ENCODE measurements around the gene VAV1.

GRCh38 chr19:6730941-6731670 lies 41.4 kb upstream of the VAV1 start:
- TF ChIP-seq, protein P1, sequence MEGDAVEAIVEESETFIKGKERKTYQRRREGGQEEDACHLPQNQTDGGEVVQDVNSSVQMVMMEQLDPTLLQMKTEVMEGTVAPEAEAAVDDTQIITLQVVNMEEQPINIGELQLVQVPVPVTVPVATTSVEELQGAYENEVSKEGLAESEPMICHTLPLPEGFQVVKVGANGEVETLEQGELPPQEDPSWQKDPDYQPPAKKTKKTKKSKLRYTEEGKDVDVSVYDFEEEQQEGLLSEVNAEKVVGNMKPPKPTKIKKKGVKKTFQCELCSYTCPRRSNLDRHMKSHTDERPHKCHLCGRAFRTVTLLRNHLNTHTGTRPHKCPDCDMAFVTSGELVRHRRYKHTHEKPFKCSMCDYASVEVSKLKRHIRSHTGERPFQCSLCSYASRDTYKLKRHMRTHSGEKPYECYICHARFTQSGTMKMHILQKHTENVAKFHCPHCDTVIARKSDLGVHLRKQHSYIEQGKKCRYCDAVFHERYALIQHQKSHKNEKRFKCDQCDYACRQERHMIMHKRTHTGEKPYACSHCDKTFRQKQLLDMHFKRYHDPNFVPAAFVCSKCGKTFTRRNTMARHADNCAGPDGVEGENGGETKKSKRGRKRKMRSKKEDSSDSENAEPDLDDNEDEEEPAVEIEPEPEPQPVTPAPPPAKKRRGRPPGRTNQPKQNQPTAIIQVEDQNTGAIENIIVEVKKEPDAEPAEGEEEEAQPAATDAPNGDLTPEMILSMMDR (IDR thresholded peaks at IDR 0.05; ENCODE audit: low read length), result no peak
- TF ChIP-seq EZH2 (IDR thresholded peaks at IDR 0.05; ENCODE audit: borderline replicate concordance, low read length), result no peak
